ENCODE data around the gene CD22. TPM values are rescaled to one million over a fixed set of nuclear protein-coding genes. Genes with fewer than 3 reads are reported as not detected.

The CD22 gene
- total and polyA plus RNA-seq, 7 donors = 0.69 to 107 (median 3.2) TPM

DNA sequence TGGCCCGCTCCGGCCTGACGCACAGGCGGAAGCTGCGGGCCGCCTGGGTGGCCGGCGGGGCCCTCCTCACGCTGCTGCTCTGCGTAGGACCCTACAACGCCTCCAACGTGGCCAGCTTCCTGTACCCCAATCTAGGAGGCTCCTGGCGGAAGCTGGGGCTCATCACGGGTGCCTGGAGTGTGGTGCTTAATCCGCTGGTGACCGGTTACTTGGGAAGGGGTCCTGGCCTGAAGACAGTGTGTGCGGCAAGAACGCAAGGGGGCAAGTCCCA lies 23.1 kb downstream of the CD22 start:
- no peak overlapping the region for H3K27ac ChIP-seq
- TF ChIP-seq EP300 (IDR thresholded peaks at IDR 0.05) (no peak), POLR2A (IDR thresholded peaks at IDR 0.05) (no peak), CTCF (IDR thresholded peaks at IDR 0.05) (no peak), POLR2AphosphoS5 (IDR thresholded peaks at IDR 0.05) (no peak)
- intact Hi-C loops (cut with DNase I) = loop anchor here (1.0 to 10.0 kb wide), 2 partner anchors 113 to 143 kb away; no protein-coding TSS in a partner anchor
- H3K27me3 ChIP-seq = peaks cover 0 to 7% (median 0%) of the 10 kb centered on the region in 3 donors
- DNase-seq = peak; percentile 57
- no peaks in the 10 kb centered on the region for H3K9me3 ChIP-seq
- H3K36me3 ChIP-seq = no peaks in the 10 kb centered on the region
- H3K4me1 ChIP-seq = no peaks in the 10 kb centered on the region
- no peak overlapping the region for H3K4me3 ChIP-seq
- 86 to 88% methylated on average over 18 of the region's 18 CpGs for WGBS, 2 donors

DNA sequence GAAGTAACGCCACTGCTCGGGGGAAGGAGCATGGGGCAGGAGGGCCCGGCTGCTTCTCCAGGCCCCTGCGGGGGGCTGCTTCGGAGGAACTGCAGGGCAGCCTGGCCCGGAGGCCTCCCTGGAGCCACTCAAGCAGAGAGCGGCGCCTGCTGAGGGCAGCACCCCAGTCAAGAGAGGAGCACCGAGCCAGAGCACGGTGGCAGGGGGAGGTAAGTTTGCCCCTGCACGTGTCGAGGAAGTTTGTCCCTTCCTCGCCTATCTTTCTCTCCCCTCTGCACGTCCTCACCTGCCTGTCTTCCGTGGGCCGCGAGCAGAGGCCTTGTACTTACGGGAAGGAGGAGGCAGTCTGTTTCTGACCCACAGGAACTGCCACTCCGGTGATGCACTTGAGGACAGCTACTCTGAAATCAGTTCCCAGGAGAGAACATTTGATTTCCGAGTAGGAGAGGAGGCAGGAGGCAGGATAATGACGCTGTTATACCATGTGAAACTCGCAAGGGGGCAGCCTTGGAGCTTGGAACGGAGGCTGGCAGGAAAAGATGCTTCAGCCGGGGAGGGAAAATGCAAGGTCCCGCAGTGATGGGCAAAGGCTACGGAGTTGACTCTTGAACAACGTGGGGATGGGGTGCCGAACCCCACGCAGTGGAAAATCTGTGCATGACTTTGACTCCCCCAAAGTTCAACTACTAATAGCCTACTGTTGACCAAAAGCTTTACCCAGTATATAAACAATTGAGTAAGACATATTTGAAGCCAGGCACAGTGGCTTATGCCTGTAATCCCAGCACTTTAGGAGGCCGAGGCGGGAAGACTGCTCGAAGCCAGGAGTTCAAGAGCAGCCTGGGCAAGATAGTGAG lies 23.7 kb downstream of the CD22 start:
- WGBS, 2 donors = 37 to 39% methylated on average over 32 of the region's 32 CpGs
- no peak overlapping the region for H3K27ac ChIP-seq
- peak; percentile 81 for DNase-seq
- TF ChIP-seq POLR2AphosphoS5 (IDR thresholded peaks at IDR 0.05) (peak in 1 of 4 donors; percentile 6), POLR2A (IDR thresholded peaks at IDR 0.05) (no peak), CTCF (IDR thresholded peaks at IDR 0.05) (peak; percentile 21 to 65 (median 63))
- H3K27me3 ChIP-seq = peaks cover 0 to 7% (median 0%) of the 10 kb centered on the region in 3 donors
- H3K4me1 ChIP-seq = peaks cover 0 to under 1% (median 0%) of the 10 kb centered on the region in 4 donors
- H3K9me3 ChIP-seq = no peaks in the 10 kb centered on the region
- intact Hi-C loops (cut with DNase I) = loop anchor here (1.0 to 10.0 kb wide), 2 partner anchors 112 to 143 kb away; no protein-coding TSS in a partner anchor
- H3K36me3 ChIP-seq = no peaks in the 10 kb centered on the region
- no peak overlapping the region for H3K4me3 ChIP-seq

- peaks cover 0 to 7% (median 0%) of the 10 kb centered on the region in 4 donors for H3K4me1 ChIP-seq
- intact Hi-C loops (cut with DNase I) = loop anchor here (10.0 kb wide), 1 partner anchor 111 kb away; no protein-coding TSS in a partner anchor
- no peaks in the 10 kb centered on the region for H3K9me3 ChIP-seq
- H3K27me3 ChIP-seq = peaks cover 0 to 7% (median 0%) of the 10 kb centered on the region in 3 donors
- no peak overlapping the region for H3K27ac ChIP-seq
- TF ChIP-seq POLR2A (IDR thresholded peaks at IDR 0.05) = no peak
- no peak for TF ChIP-seq CTCF (IDR thresholded peaks at IDR 0.05)
- no peak for TF ChIP-seq EP300 (IDR thresholded peaks at IDR 0.05)
- no peak for TF ChIP-seq POLR2AphosphoS5 (IDR thresholded peaks at IDR 0.05)
- no peaks in the 10 kb centered on the region for H3K36me3 ChIP-seq
- no peak overlapping the region for H3K4me3 ChIP-seq
- 62 to 76% methylated on average over 9 of the region's 9 CpGs for WGBS, 2 donors
- peak; percentile 17 for DNase-seq
These were observed 24.6 kb downstream of the CD22 start for GRCh38 chr19:35353635-35354034.

DNA sequence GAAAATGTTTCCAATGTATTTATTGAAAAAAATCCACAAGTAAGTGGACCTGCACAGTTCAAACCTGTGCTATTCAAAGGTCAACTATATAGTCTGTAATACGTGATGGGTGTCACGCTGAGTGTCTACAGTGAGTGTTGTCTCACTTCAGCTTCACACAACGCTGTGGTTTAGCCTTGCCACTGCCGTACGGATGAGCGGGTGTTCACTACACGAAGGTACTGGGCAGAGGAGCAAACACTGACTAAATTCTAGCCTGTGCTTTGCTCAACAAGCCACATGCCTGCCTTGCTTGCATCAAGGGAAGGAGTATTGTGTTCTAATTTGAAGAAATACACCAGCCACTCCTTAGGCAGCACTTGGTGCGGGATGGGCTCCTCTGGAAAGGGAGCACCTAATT lies 25.9 kb downstream of the CD22 start:
- intact Hi-C loops (cut with DNase I) = loop anchor here (10.0 kb wide), 1 partner anchor 110 kb away; no protein-coding TSS in a partner anchor
- peak; percentile 14 for DNase-seq

More for the DNA sequence above, 25.9 kb downstream of the CD22 start:
- Histone ChIP-seq H3K36me3 (no peaks in the 10 kb centered on the region), H3K27ac (no peak overlapping the region), H3K4me3 (no peak overlapping the region), H3K9me3 (no peaks in the 10 kb centered on the region), H3K27me3 (peaks cover 0 to 1% (median 0%) of the 10 kb centered on the region in 3 donors), H3K4me1 (peaks cover 0 to 7% (median 0%) of the 10 kb centered on the region in 4 donors)
- no peak for TF ChIP-seq POLR2A (IDR thresholded peaks at IDR 0.05)
- no peak for TF ChIP-seq CTCF (IDR thresholded peaks at IDR 0.05)
- no peak for TF ChIP-seq EP300 (IDR thresholded peaks at IDR 0.05)
- no peak for TF ChIP-seq POLR2AphosphoS5 (IDR thresholded peaks at IDR 0.05)
- 76 to 86% methylated on average over 8 of the region's 8 CpGs for WGBS, 2 donors

Data from sigmoid colon (tissue), 7 donors.